IMR-90 (cell line): ENCODE data around the gene ACSS3. TPM values are rescaled to one million over a fixed set of nuclear protein-coding genes. Genes with fewer than 3 reads are reported as not detected.

Experiments
- ATAC-seq: fragments of 200-7000 bp; cut with Tn5 transposase; 2 replicates; pipeline ENCODE4 v1.9.1; 2020; ENCODE audit warnings: low read depth, mild to moderate bottlenecking, moderate library complexity
- BruUV-seq: library from RNA; stranded (reverse); fragments of 400-500 nt; replicated peaks from 2 replicates; lab custom pipeline; 2021; lab: Mats Ljungman, UMichigan
- CTCF ChIA-PET: fragments of 300-600 bp; formaldehyde crosslinking; extraction: SDS; loops from one replicate; lab custom pipeline; 2021; ENCODE audit warnings: antibody characterized with exemption; lab: Yijun Ruan, JAX
- POLR2A ChIA-PET: fragments of 300-600 bp; sonication (Branson Sonifier 250); formaldehyde crosslinking; loops from one replicate; lab custom pipeline; 2022; ENCODE audit warnings: antibody characterized with exemption; ENCODE audit not compliant: unreplicated experiment; lab: Charles Lee
- DNase-seq: peaks from one replicate; pipeline ENCODE4 v3.0.0; 2013
- H2AFZ ChIP-seq: replicated peaks from 2 replicates; pipeline ENCODE3; 2013; ENCODE audit warnings: low read length, mild to moderate bottlenecking; ENCODE audit not compliant: poor library complexity
- H2AK5ac ChIP-seq: 2 replicates; pipeline ENCODE4 v1.6.1; 2013; ENCODE audit warnings: low read depth, low read length, inconsistent platforms
- H2AK9ac ChIP-seq: replicated peaks from 2 replicates; pipeline ENCODE3; 2013; ENCODE audit warnings: mild to moderate bottlenecking, low read depth, low read length, moderate library complexity; ENCODE audit not compliant: poor library complexity
- H2BK120ac ChIP-seq: 2 replicates; pipeline ENCODE4 v1.6.1; 2013; ENCODE audit warnings: low read depth, low read length, inconsistent platforms
- H2BK15ac ChIP-seq: 3 replicates; pipeline ENCODE4 v1.6.1; 2013; ENCODE audit warnings: low read depth, low read length, inconsistent platforms
- H2BK20ac ChIP-seq: 2 replicates; pipeline ENCODE4 v1.6.1; 2013; ENCODE audit warnings: low read depth, mild to moderate bottlenecking, inconsistent platforms, low read length, moderate library complexity
- H2BK5ac ChIP-seq: 2 replicates; pipeline ENCODE4 v1.6.1; 2013; ENCODE audit warnings: mild to moderate bottlenecking, low read depth, low read length, inconsistent platforms; ENCODE audit not compliant: poor library complexity, severe bottlenecking
- H3K14ac ChIP-seq: replicated peaks from 2 replicates; pipeline ENCODE4 v1.6.1; 2013; ENCODE audit warnings: low read depth, low read length, inconsistent platforms
- H3K18ac ChIP-seq: 2 replicates; pipeline ENCODE4 v1.6.1; 2013; ENCODE audit warnings: low read depth, low read length, control low read depth
- H3K23ac ChIP-seq: 2 replicates; pipeline ENCODE4 v1.6.1; 2013; ENCODE audit warnings: low read depth, low read length, inconsistent platforms
- H3K27ac ChIP-seq: 2 replicates; pipeline ENCODE4 v1.5.1; 2013; ENCODE audit warnings: mild to moderate bottlenecking, control low read depth, low read length; ENCODE audit not compliant: insufficient read depth
- H3K27me3 ChIP-seq: 2 replicates; pipeline ENCODE4 v1.6.1; 2013; ENCODE audit warnings: low read length; ENCODE audit not compliant: control insufficient read depth, insufficient read depth
- H3K36me3 ChIP-seq: 2 replicates; pipeline ENCODE4 v1.6.1; 2013; ENCODE audit warnings: low read length, mixed read lengths; ENCODE audit not compliant: control insufficient read depth, insufficient read depth
- H3K4ac ChIP-seq: 2 replicates; pipeline ENCODE4 v1.6.1; 2013; ENCODE audit warnings: low read depth, low read length, inconsistent platforms
- H3K4me1 ChIP-seq: 2 replicates; pipeline ENCODE4 v1.6.1; 2013; ENCODE audit warnings: low read length, mixed read lengths; ENCODE audit not compliant: control insufficient read depth, insufficient read depth
- H3K4me2 ChIP-seq: 2 replicates; pipeline ENCODE4 v1.6.1; 2013; ENCODE audit warnings: low read depth, mild to moderate bottlenecking, control low read depth, low read length, moderate library complexity
- H3K4me3 ChIP-seq: 2 replicates; pipeline ENCODE4 v1.5.1; 2013; ENCODE audit warnings: low read depth, mild to moderate bottlenecking, control low read depth, low read length, moderate library complexity; ENCODE audit not compliant: insufficient read depth
- H3K56ac ChIP-seq: 2 replicates; pipeline ENCODE4 v1.6.1; 2013; ENCODE audit warnings: low read length, inconsistent platforms; ENCODE audit not compliant: insufficient read depth; ENCODE audit errors: extremely low read depth
- H3K79me1 ChIP-seq, 2 experiments: 2 replicates each; pipeline ENCODE4 v1.6.1; 2013; ENCODE audit warnings: low read length in 2 of 2, inconsistent platforms in 1 of 2, low read depth in 1 of 2
- H3K9ac ChIP-seq: 2 replicates; pipeline ENCODE4 v1.6.1; 2013; ENCODE audit warnings: low read depth, low read length, control low read depth
- H3K9me1 ChIP-seq: 2 replicates; pipeline ENCODE4 v1.6.1; 2013; ENCODE audit warnings: low read length, inconsistent platforms; ENCODE audit not compliant: insufficient read depth
- H3K9me3 ChIP-seq: 2 replicates; pipeline ENCODE4 v1.6.1; 2013; ENCODE audit warnings: low read length; ENCODE audit not compliant: control insufficient read depth, insufficient read depth
- H4K20me1 ChIP-seq: 2 replicates; pipeline ENCODE4 v1.6.1; 2013; ENCODE audit warnings: low read length, inconsistent platforms; ENCODE audit not compliant: insufficient read depth
- H4K5ac ChIP-seq: 2 replicates; pipeline ENCODE4 v1.6.1; 2013; ENCODE audit warnings: mild to moderate bottlenecking, low read depth, low read length, control low read depth
- H4K8ac ChIP-seq, 2 experiments: 2 replicates each; pipeline ENCODE4 v1.6.1; 2013; ENCODE audit warnings: low read depth in 2 of 2, low read length in 2 of 2, control low read depth in 1 of 2, inconsistent platforms in 1 of 2
- H4K91ac ChIP-seq: 2 replicates; pipeline ENCODE4 v1.6.1; 2013; ENCODE audit warnings: low read depth, low read length, inconsistent platforms; ENCODE audit not compliant: insufficient read depth
- BHLHE40 ChIP-seq: fragments of 150-350 bp; IDR thresholded peaks from 2 replicates; pipeline ENCODE4 v1.6.1; 2016; ENCODE audit warnings: mild to moderate bottlenecking, low read depth, low read length
- CEBPB ChIP-seq: IDR thresholded peaks from 2 replicates; pipeline ENCODE4 v1.6.1; 2012; ENCODE audit warnings: low read depth, low read length, improper control_type of control experiment
- CHD1 ChIP-seq: IDR thresholded peaks from 2 replicates; pipeline ENCODE4 v1.6.1; 2012; ENCODE audit warnings: low read depth, low read length, improper control_type of control experiment
- ELK1 ChIP-seq: fragments of 150-350 bp; IDR thresholded peaks from 2 replicates; pipeline ENCODE4 v1.6.1; 2016; ENCODE audit warnings: low read depth, mild to moderate bottlenecking, low read length, moderate library complexity, borderline replicate concordance
- FOS ChIP-seq: fragments of 150-350 bp; IDR thresholded peaks from 2 replicates; pipeline ENCODE4 v1.6.1; 2016; ENCODE audit warnings: low read depth, low read length
- MAFK ChIP-seq: IDR thresholded peaks from 2 replicates; pipeline ENCODE4 v1.6.1; 2012; ENCODE audit warnings: low read depth, low read length, improper control_type of control experiment
- MAZ ChIP-seq: IDR thresholded peaks from 2 replicates; pipeline ENCODE4 v1.6.1; 2012; ENCODE audit warnings: low read depth, mild to moderate bottlenecking, low read length, improper control_type of control experiment, moderate library complexity, borderline replicate concordance
- MXI1 ChIP-seq: IDR thresholded peaks from 2 replicates; pipeline ENCODE4 v1.6.1; 2012; ENCODE audit warnings: low read depth, mild to moderate bottlenecking, low read length, moderate library complexity, borderline replicate concordance
- NFE2L2 ChIP-seq: fragments of 150-350 bp; IDR thresholded peaks from 2 replicates; pipeline ENCODE4 v1.6.1; 2016; ENCODE audit warnings: low read depth, mild to moderate bottlenecking, low read length
- POLR2A ChIP-seq: IDR thresholded peaks from 2 replicates; pipeline ENCODE4 v1.6.1; 2012; ENCODE audit warnings: mild to moderate bottlenecking, low read depth, low read length
- RAD21 ChIP-seq: IDR thresholded peaks from 2 replicates; pipeline ENCODE4 v1.6.1; 2012; ENCODE audit warnings: low read length, improper control_type of control experiment
- RCOR1 ChIP-seq: IDR thresholded peaks from 2 replicates; pipeline ENCODE4 v1.6.1; 2012; ENCODE audit warnings: mild to moderate bottlenecking, low read length, improper control_type of control experiment; ENCODE audit not compliant: insufficient replicate concordance
- RFX5 ChIP-seq: IDR thresholded peaks from 2 replicates; pipeline ENCODE4 v1.8.0; 2012; ENCODE audit warnings: low read depth, mild to moderate bottlenecking, low read length, moderate library complexity
- SMC3 ChIP-seq: fragments of 150-350 bp; IDR thresholded peaks from 2 replicates; pipeline ENCODE4 v1.6.1; 2016; ENCODE audit warnings: low read depth, mild to moderate bottlenecking, antibody characterized with exemption, low read length, moderate library complexity
- USF2 ChIP-seq: fragments of 150-350 bp; IDR thresholded peaks from 2 replicates; pipeline ENCODE4 v1.6.1; 2017; ENCODE audit warnings: mild to moderate bottlenecking, antibody characterized with exemption, low read length, low read depth
- WGBS, 2 experiments: methylation state at CpG; one replicate each; pipeline versions ENCODE4 v1.1.5 to v1.1.7; 2013; ENCODE audit warnings: missing lambda C conversion rate in 2 of 2; ENCODE audit not compliant: insufficient read length in 1 of 2; ENCODE audit errors: extremely low coverage in 2 of 2; 5-methylcytosine and 5-hydroxymethylcytosine counted together
- dilution Hi-C: fragments of 300-500 bp; cut with HindIII; formaldehyde crosslinking; loops from one replicate; pipeline ENCODE4 v1.14.3; 2018; ENCODE audit warnings: low sequenced_read_pairs; ENCODE audit not compliant: unreplicated experiment
- in situ Hi-C: fragments of 300-500 bp; cut with MboI; formaldehyde crosslinking; loops from 3 replicates; pipeline ENCODE4 v1.14.3; 2019; ENCODE audit warnings: low sequenced_read_pairs, inconsistent platforms, mixed read lengths
- intact Hi-C: fragments of 100-400 bp; cut with micrococcal nuclease; formaldehyde crosslinking; loops from 2 replicates; pipeline ENCODE4 v1.10.0; 2022
- polyA plus RNA-seq, 3 experiments: library from polyadenylated mRNA; depleted of rRNA; stranded (reverse); fragments of >200 nt; gene quantifications; 2 replicates each; pipeline ENCODE4 v1.2.3, GENCODE V29; 2012; ENCODE audit warnings: low replicate concordance in 1 of 3
- total RNA-seq: library from RNA; depleted of rRNA; stranded (reverse); fragments of >200 nt; gene quantifications from 2 replicates; pipeline ENCODE4 v1.2.3, GENCODE V29; 2012
- TF ChIP-seq, protein P1 (sequence below): conservative IDR thresholded peaks from 2 replicates; pipeline ENCODE4 v1.5.1; 2012; ENCODE audit warnings: mild to moderate bottlenecking, low read depth, low read length, improper control_type of control experiment

Gene ACSS3
- total and polyA plus RNA-seq, 2 of the 4 experiments (the other 2 are of a cell fraction), result 0.84 to 2.0 TPM

- Histone ChIP-seq H3K4ac (no peak overlapping the region), H2BK120ac (no peak overlapping the region), H3K23ac (no peak overlapping the region), H2BK5ac (no peak overlapping the region), H3K9me1 (no peaks in the 10 kb centered on the region), H3K18ac (no peak overlapping the region), H3K9ac (no peak overlapping the region), H3K56ac (no peak overlapping the region), H4K91ac (no peak overlapping the region), H3K9me3 (no peaks in the 10 kb centered on the region), H2BK15ac (no peak overlapping the region), H4K5ac (no peak overlapping the region), H3K27ac (no peak overlapping the region), H2BK20ac (no peak overlapping the region), H3K4me1 (no peaks in the 10 kb centered on the region), H4K8ac (no peak overlapping the region), H3K36me3 (no peaks in the 10 kb centered on the region), H3K79me1 (no peaks in the 10 kb centered on the region), H4K20me1 (no peaks in the 10 kb centered on the region), H3K4me3 (no peak overlapping the region), H3K4me2 (no peak overlapping the region), H2AK9ac (no peak overlapping the region), H3K27me3 (no peaks in the 10 kb centered on the region), H3K14ac (no peak overlapping the region), H2AK5ac (no peak overlapping the region), H2AFZ (no peak overlapping the region)
- ChIA-PET CTCF (no interaction called here), POLR2A (no interaction called here)
- dilution Hi-C loops, result no loop called here
- ATAC-seq (no peak), DNase-seq (no peak)
- in situ Hi-C loops, result no loop called here
- intact Hi-C loops, result no loop called here
- TF ChIP-seq FOS (no peak), MXI1 (no peak), ELK1 (no peak), RCOR1 (no peak), MAFK (no peak), POLR2A (no peak), CEBPB (no peak), SMC3 (no peak), NFE2L2 (no peak), RAD21 (no peak), CHD1 (no peak), RFX5 (no peak), MAZ (no peak), USF2 (no peak), BHLHE40 (no peak)
- TF ChIP-seq, protein P1, sequence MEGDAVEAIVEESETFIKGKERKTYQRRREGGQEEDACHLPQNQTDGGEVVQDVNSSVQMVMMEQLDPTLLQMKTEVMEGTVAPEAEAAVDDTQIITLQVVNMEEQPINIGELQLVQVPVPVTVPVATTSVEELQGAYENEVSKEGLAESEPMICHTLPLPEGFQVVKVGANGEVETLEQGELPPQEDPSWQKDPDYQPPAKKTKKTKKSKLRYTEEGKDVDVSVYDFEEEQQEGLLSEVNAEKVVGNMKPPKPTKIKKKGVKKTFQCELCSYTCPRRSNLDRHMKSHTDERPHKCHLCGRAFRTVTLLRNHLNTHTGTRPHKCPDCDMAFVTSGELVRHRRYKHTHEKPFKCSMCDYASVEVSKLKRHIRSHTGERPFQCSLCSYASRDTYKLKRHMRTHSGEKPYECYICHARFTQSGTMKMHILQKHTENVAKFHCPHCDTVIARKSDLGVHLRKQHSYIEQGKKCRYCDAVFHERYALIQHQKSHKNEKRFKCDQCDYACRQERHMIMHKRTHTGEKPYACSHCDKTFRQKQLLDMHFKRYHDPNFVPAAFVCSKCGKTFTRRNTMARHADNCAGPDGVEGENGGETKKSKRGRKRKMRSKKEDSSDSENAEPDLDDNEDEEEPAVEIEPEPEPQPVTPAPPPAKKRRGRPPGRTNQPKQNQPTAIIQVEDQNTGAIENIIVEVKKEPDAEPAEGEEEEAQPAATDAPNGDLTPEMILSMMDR, result no peak
- BruUV-seq, result no TSS peak
- no CpG with 5 or more reads among the region's 3 CpGs for WGBS, 2 experiments
Observed at GRCh38 chr12:81297601-81298000, 219.7 kb downstream of the ACSS3 start.
